Muscle of back (tissue), 11 donors: Measurements from ENCODE around the gene S1PR3. TPM values are rescaled to one million over a fixed set of nuclear protein-coding genes. Genes with fewer than 3 reads are reported as not detected.
A peak's percentile ranks its signal among the peaks of the same experiment; 100 is the strongest.

Experiments used
- DNase-seq, 3 donors: peaks; one replicate each; pipeline versions ENCODE4 v3.0.0 to v3.0.0-alpha.2; 2013
- polyA plus RNA-seq, 10 donors: library from polyadenylated mRNA; unstranded; fragments of 120-200 nt; gene quantifications; one replicate each; pipeline ENCODE4 v1.2.1, GENCODE V29; 2013; ENCODE audit not compliant: insufficient read length in 10 of 10

Gene S1PR3
- polyA plus RNA-seq, 10 donors = 23.5 to 38.6 (median 31.2) TPM

- no peak for DNase-seq
Observed at GRCh38 chr9:89029788-89030187, 38.5 kb downstream of the S1PR3 start.

GRCh38 chr9:89032173-89032572, 40.9 kb downstream of the S1PR3 start:
- DNase-seq = no peak

GRCh38 chr9:89032661-89033060, 41.4 kb downstream of the S1PR3 start:
- no peak for DNase-seq

GRCh38 chr9:89036383-89036782, 45.1 kb downstream of the S1PR3 start:
- peak in 1 of 3 donors; percentile 33 for DNase-seq

GRCh38 chr9:89036891-89037290, 45.6 kb downstream of the S1PR3 start:
- no peak for DNase-seq

- DNase-seq = no peak
Observed at GRCh38 chr9:89037346-89037745, 46.1 kb downstream of the S1PR3 start.

- DNase-seq = no peak
Observed at GRCh38 chr9:89037891-89038290, 46.6 kb downstream of the S1PR3 start.

- peak; percentile 49 to 81 (median 74) for DNase-seq
Observed at GRCh38 chr9:89038382-89039103, 47.3 kb downstream of the S1PR3 start.

GRCh38 chr9:89039104-89039465, 47.8 kb downstream of the S1PR3 start:
- no peak for DNase-seq

GRCh38 chr9:89039664-89040063, 48.4 kb downstream of the S1PR3 start:
- DNase-seq = no peak

- DNase-seq = no peak
Observed at GRCh38 chr9:89042984-89043383, 51.7 kb downstream of the S1PR3 start.

GRCh38 chr9:89044104-89044503, 52.8 kb downstream of the S1PR3 start:
- DNase-seq = no peak

GRCh38 chr9:89044881-89045280, 53.6 kb downstream of the S1PR3 start:
- DNase-seq = no peak

- peak; percentile 26 to 48 (median 30) for DNase-seq
Observed at GRCh38 chr9:89046832-89047231, 55.6 kb downstream of the S1PR3 start.

- no peak for DNase-seq
Observed at GRCh38 chr9:89047667-89048066, 56.4 kb downstream of the S1PR3 start.

GRCh38 chr9:89048616-89049015, 57.3 kb downstream of the S1PR3 start:
- DNase-seq = no peak

- no peak for DNase-seq
Observed at GRCh38 chr9:89049646-89050045, 58.4 kb downstream of the S1PR3 start.

- DNase-seq = no peak
Observed at GRCh38 chr9:89051421-89052025, 60.3 kb downstream of the S1PR3 start.

GRCh38 chr9:89052470-89053097, 61.3 kb downstream of the S1PR3 start:
- no peak for DNase-seq

GRCh38 chr9:89053301-89053700, 62.0 kb downstream of the S1PR3 start:
- DNase-seq = no peak
